HepG2 (cell line): Measurements from ENCODE around the gene PARP15. TPM values are rescaled to one million over a fixed set of nuclear protein-coding genes. Genes with fewer than 3 reads are reported as not detected.

ENCODE experiments used
- ARHGAP35 ChIP-seq: sonication (generic); formaldehyde crosslinking; IDR thresholded peaks from 2 replicates; pipeline ENCODE4 v1.9.0; 2022; ENCODE audit warnings: mild to moderate bottlenecking, inconsistent platforms, moderate library complexity, missing genetic modification reagents, borderline replicate concordance
- GZF1 ChIP-seq: sonication (generic); formaldehyde crosslinking; IDR thresholded peaks from 2 replicates; pipeline ENCODE4 v1.5.1; 2020; ENCODE audit warnings: mild to moderate bottlenecking, missing genetic modification reagents
- HINFP ChIP-seq: sonication (generic); formaldehyde crosslinking; IDR thresholded peaks from 2 replicates; pipeline ENCODE4 v1.4.0; 2020; ENCODE audit warnings: low read depth, mild to moderate bottlenecking, missing genetic modification reagents
- ISL2 ChIP-seq: sonication (generic); formaldehyde crosslinking; IDR thresholded peaks from 2 replicates; pipeline ENCODE4 v1.5.0; 2020; ENCODE audit warnings: missing genetic modification reagents
- KDM1A ChIP-seq: IDR thresholded peaks from 2 replicates; pipeline ENCODE4 v1.6.1; 2016; ENCODE audit warnings: missing compliant biosample characterization
- KLF13 ChIP-seq: sonication (generic); formaldehyde crosslinking; IDR thresholded peaks from 2 replicates; pipeline ENCODE4 v1.4.0; 2020; ENCODE audit warnings: mild to moderate bottlenecking, missing genetic modification reagents
- MBNL3 ChIP-seq: fragments of 250-450 bp; sonication (Bioruptor Pico); conservative IDR thresholded peaks from 2 replicates; pipeline ENCODE4 v1.8.0; 2022; ENCODE audit warnings: mild to moderate bottlenecking, inconsistent platforms
- NFYC ChIP-seq: IDR thresholded peaks from 2 replicates; pipeline ENCODE4 v1.6.1; 2016; ENCODE audit warnings: missing genetic modification reagents, missing compliant biosample characterization
- NR2C2 ChIP-seq: sonication (generic); formaldehyde crosslinking; IDR thresholded peaks from 2 replicates; pipeline ENCODE4 v1.4.0; 2020; ENCODE audit warnings: missing genetic modification reagents, mild to moderate bottlenecking, moderate library complexity, borderline replicate concordance
- RBM39 ChIP-seq: fragments of 200-400 bp; formaldehyde crosslinking; IDR thresholded peaks from one replicate; pipeline ENCODE4 v1.6.1; 2018; ENCODE audit warnings: antibody characterized with exemption, mild to moderate bottlenecking, low read depth, low read length; ENCODE audit not compliant: poor library complexity, severe bottlenecking
- TBL1XR1 ChIP-seq: fragments of 150-350 bp; IDR thresholded peaks from 2 replicates; pipeline ENCODE4 v1.6.1; 2014; ENCODE audit warnings: borderline replicate concordance, low read length; ENCODE audit not compliant: partially characterized antibody
- TCF7L2 ChIP-seq: IDR thresholded peaks from 2 replicates; pipeline ENCODE4 v1.6.1; 2011; ENCODE audit warnings: mild to moderate bottlenecking, low read depth, low read length, moderate library complexity
- TRIM22 ChIP-seq: fragments of 450-650 bp; IDR thresholded peaks from 2 replicates; pipeline ENCODE4 v1.6.1; 2017
- YY1 ChIP-seq: IDR thresholded peaks from 2 replicates; pipeline ENCODE4 v1.6.1; 2011; ENCODE audit warnings: low read length, low read depth, moderate library complexity, mild to moderate bottlenecking; ENCODE audit not compliant: insufficient read depth, insufficient replicate concordance
- ZBTB34 ChIP-seq: sonication (generic); formaldehyde crosslinking; IDR thresholded peaks from 2 replicates; pipeline ENCODE4 v1.8.0; 2022; ENCODE audit warnings: mild to moderate bottlenecking, missing genetic modification reagents
- ZBTB44 ChIP-seq: sonication (generic); formaldehyde crosslinking; IDR thresholded peaks from 2 replicates; pipeline ENCODE4 v1.4.0; 2020; ENCODE audit warnings: missing genetic modification reagents
- ZIK1 ChIP-seq: sonication (generic); formaldehyde crosslinking; IDR thresholded peaks from 2 replicates; pipeline ENCODE4 v1.5.0; 2020; ENCODE audit warnings: mild to moderate bottlenecking, low read depth, missing genetic modification reagents, borderline replicate concordance
- ZKSCAN1 ChIP-seq: fragments of 150-350 bp; IDR thresholded peaks from 2 replicates; pipeline ENCODE4 v1.6.1; 2014; ENCODE audit warnings: low read length
- ZNF124 ChIP-seq: sonication (generic); formaldehyde crosslinking; IDR thresholded peaks from 2 replicates; pipeline ENCODE4 v1.4.0; 2020; ENCODE audit warnings: missing genetic modification reagents
- ZNF343 ChIP-seq: sonication (generic); formaldehyde crosslinking; IDR thresholded peaks from 2 replicates; pipeline ENCODE4 v1.4.0; 2020; ENCODE audit warnings: mild to moderate bottlenecking, missing genetic modification reagents
- ZNF446 ChIP-seq: sonication (generic); formaldehyde crosslinking; IDR thresholded peaks from 2 replicates; pipeline ENCODE4 v1.5.0; 2020; ENCODE audit warnings: mild to moderate bottlenecking, missing genetic modification reagents
- ZNF83 ChIP-seq: sonication (generic); formaldehyde crosslinking; IDR thresholded peaks from 2 replicates; pipeline ENCODE4 v1.4.0; 2020; ENCODE audit warnings: missing genetic modification reagents, mild to moderate bottlenecking, borderline replicate concordance
- polyA plus RNA-seq, 8 experiments: library from polyadenylated mRNA; depleted of rRNA in 3 of 8; stranded (reverse) in 7 of 8; unstranded in 1 of 8; fragments of >200 nt; fragmentation: Illumina TruSeq in 4 of 8; extraction: Trizol in 4 of 8; gene quantifications; 2 replicates each; pipeline versions ENCODE4 v1.2.1 to v1.2.3, GENCODE V29; 2011 to 2016; ENCODE audit warnings: low read depth in 4 of 8, missing spikeins in 1 of 8, mixed read lengths in 1 of 8; ENCODE audit not compliant: insufficient read depth in 1 of 8
- total RNA-seq, 5 experiments: library from RNA; depleted of rRNA; stranded (reverse); fragments of >200 nt; fragmentation: Illumina TruSeq; extraction: Trizol; gene quantifications; 2 replicates each; pipeline ENCODE4 v1.2.3, GENCODE V29; 2016; ENCODE audit warnings: low read depth in 1 of 5

Gene PARP15
- total and polyA plus RNA-seq, 2 of the 13 experiments (the other 11 are each of a cell fraction or from before 2014, with no cell fraction given), result 0.02 TPM; not detected in 1

- TF ChIP-seq ZBTB34 (CRISPR knock-in tag), result no peak
- no peak for TF ChIP-seq MBNL3 (CRISPR knock-in tag)
- no peak for TF ChIP-seq TRIM22
- no peak for TF ChIP-seq GZF1 (CRISPR knock-in tag)
- no peak for TF ChIP-seq ZNF343 (CRISPR knock-in tag)
- no peak for TF ChIP-seq ZKSCAN1
- TF ChIP-seq HINFP (CRISPR knock-in tag), result no peak
- 0 out of 2 replicates have a peak, but pooled peaks have one; percentile 60 for TF ChIP-seq ZNF124 (CRISPR knock-in tag)
- no peak for TF ChIP-seq TCF7L2
- peak; percentile 68; the same call in 1 of the 2 replicates for TF ChIP-seq NR2C2
- no peak for TF ChIP-seq YY1
- TF ChIP-seq ZNF83, result no peak
- no peak for TF ChIP-seq ZNF446
- no peak for TF ChIP-seq KLF13 (CRISPR knock-in tag)
- TF ChIP-seq ARHGAP35 (CRISPR knock-in tag), result no peak
- TF ChIP-seq RBM39, result no peak
- TF ChIP-seq ISL2 (CRISPR knock-in tag), result 0 out of 2 replicates have a peak, but pooled peaks have one; percentile 26
- no peak for TF ChIP-seq KDM1A
- TF ChIP-seq ZBTB44 (CRISPR knock-in tag), result no peak
- no peak for TF ChIP-seq ZIK1
- TF ChIP-seq TBL1XR1, result no peak
- no peak for TF ChIP-seq NFYC (CRISPR knock-in tag)
These were observed 4.5 kb upstream of the PARP15 start (continued) for GRCh38 chr3:122572940-122573412.
